Hindlimb muscle (tissue), 1 donor: ENCODE results near the gene TSPAN9. TPM values are rescaled to one million over a fixed set of nuclear protein-coding genes. Genes with fewer than 3 reads are reported as not detected.

Experiments
- DNase-seq: peaks from one replicate; pipeline ENCODE4 v3.0.0-alpha.2; 2013
- polyA plus RNA-seq: library from polyadenylated mRNA; unstranded; fragments of 120-200 nt; gene quantifications from one replicate; pipeline ENCODE4 v1.2.1, GENCODE V29; 2013; ENCODE audit not compliant: insufficient read length

TSPAN9 gene
- polyA plus RNA-seq, 1 donor, result 98.9 TPM

DNA sequence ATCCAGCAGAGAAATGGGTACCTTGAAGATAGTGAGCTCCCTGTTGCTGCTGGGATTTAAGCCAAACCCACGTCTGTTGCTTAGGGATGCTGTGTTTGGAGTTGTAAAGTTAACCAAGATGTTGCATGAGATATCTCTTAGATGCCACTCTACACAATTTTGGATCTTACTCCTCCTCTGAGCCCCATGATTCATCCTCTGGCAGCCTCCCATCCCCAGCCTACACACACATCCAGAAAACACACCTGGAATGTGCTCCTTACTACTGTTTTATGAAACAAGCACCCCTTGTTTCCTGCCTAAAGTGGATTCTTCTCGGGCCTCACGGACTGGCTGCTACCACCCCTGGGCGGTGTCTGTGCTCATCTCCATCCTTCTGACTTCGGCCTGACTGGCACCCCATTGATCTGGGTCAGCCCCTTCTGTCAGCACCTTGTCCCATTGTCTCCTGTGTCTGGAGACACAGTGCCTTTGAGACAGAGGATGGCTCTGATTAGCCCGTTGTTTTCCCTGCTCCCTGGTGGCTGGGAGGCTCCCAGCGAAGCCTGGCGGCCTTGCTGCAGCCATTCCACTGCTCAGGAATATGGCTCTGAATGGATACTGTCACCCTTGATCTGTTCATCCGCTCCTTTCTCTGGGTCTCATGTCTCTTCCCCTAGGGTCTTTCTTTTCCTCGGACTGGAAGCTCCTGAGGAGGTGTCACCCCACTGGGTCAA is 24.3 kb downstream of the TSPAN9 start:
- DNase-seq, result no peak

DNA sequence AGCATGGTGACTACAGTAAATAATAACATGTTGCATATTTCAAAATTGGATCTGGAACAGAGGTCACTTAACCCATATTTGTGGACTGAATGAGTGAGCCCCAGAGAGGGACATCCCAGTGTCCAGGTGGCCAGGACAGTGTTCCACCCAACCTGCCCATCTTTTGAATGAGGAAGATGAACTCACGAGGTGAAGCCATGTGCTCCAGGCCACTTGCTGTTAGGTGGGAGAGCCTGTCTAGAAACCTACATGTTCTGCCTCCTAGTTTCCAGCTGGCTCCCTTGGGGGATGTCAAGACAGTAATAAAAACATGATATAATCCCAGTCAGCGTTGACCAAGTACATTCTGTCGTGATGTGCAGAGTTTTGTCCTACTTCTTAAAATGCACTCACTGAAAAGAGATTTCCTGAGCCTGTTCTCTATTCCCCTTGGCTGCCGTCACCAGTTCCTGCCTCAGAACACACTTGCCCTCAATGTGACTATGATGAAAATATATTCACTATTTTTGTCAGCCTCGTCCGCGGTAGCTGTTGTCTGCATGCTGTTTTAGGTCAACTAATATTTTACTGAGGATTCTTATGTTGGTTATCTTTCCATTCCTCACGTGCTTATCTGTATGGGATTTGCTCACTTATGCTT is 25.7 kb downstream of the TSPAN9 start:
- no peak for DNase-seq

DNA sequence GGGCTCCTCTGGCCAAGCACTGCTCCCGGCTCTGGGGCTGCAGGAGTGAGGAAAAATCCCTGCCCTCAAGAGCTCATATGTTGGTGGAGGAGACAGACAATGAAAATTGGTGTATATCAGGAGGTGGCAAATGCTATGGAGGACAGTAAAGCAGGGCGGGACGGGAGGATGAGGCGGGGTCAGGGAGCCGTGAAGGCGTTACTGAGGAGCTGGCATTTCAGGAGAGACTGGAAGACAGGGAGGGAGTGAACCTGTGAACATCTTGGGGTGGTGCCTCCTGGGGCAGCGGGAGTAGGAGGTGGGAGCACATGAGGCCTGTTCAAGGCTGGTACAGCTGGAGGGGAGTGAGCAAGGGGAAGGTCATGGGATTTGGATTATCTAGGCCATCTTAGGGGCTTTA is 26.6 kb downstream of the TSPAN9 start:
- DNase-seq, result no peak

DNA sequence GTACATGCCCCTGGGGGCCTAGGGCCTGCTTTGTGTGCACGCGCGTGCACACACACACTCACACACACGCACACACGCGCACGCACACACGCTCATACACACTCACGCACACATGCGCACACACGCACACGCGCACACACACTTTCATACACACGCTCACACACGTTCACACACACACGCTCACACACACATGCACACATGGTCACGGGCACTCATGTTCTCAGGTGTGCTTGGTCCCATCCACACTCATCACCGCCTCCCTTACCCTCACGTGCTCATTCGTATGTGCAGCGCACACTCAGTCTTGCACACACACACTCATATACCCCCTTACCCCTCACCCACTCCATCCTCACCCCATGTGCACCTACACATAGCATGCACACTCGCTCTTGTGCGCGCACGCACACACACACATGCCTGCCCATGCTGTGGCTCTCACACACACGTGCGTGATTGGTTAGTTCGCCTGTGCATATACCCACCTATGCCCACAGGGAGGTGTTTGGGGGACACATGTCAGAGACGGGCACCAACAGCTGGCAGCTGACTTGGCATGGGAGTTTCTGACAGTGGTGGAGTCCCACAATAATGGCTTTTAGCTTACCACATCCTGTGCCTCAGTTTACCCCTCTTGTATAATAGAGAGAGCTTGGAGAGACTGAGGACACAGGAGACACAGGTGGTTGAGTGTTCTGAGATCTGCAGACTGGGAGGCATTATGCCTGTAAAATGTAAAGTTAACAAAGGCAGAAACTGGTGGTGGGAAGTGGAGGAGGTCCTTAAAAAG is 28.7 kb downstream of the TSPAN9 start:
- DNase-seq, result no peak

DNA sequence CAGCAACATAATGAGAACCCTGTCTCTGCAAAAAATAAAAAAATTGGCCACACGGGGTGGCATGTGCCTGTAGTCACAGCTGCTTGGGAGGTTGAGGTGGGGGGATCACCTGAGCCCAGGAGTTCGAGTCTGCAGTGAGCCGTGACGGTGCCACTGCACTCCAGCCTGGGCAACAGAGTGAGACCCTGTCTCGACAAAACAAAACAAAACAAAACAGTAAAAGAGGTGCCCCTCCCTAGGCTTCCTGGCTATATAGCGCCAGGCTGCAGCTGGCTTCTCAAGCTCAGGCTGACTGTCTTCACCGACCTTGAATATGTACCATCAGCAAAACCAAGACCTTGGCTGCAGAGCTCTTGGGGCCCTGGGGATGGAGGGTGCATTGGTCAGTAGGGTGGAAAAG is 29.4 kb downstream of the TSPAN9 start:
- DNase-seq, result no peak

DNA sequence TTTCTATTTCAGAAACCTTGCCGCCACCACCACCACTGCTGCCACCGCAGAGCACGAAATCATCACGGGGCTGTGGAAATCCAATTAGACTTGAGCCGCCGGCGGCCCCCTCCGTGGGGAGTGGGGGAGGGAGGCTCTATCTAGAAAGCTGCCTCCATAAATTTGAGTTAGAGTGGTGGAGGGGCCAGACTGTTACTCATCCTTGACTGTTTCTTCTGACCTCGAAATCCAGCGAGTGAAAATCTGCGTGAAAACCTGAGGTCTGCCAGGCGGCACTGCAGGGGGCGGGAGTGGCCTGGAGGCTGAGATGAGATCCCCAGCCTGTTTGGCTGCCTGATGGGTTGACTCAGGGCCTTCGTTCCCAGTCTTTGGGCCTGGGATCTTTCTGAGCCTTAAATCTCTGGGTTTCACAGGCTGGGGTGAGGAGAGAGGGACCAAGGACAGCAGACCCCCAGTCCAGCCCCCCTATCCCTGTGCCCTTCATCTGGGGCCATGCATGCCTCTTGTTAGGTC is 29.9 kb downstream of the TSPAN9 start:
- DNase-seq, result no peak

DNA sequence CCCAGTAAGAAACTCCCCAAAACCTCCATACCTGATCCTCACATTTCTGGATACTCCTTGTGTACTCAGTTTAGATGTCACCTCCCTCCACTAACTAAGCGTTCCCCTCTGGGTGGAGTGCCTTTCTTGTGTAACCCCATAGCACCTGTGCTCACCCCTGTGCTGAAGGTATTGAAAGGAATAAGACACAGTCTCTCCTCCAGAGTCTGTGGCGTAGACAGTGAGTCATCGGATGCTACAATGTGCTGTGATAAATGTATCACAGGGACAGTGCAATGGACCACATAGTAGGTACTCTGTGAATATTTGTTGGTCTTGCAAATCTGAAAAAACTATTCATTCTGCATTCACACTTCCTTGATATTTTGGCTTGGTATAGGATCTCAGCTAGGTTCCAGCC is 30.8 kb downstream of the TSPAN9 start:
- DNase-seq, result no peak

DNA sequence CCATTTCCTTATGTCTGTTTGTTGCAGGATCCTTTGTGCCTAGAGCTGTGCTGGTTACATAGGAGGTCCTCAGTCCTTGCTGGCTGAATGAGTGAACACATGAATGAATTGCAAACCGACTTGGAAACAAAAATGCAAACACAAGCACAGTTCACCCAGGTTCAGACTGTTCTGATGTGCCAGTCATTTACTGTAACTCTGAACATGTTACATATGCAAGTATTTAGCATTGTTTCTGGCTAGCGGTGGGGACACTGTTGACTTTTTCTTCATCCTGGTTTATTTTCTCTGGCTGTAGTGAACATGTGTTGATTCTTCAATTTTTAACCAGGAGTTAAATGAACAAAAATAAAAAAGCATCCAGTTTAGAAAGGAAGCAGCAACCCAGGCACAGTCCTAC is 33.4 kb downstream of the TSPAN9 start:
- no peak for DNase-seq

DNA sequence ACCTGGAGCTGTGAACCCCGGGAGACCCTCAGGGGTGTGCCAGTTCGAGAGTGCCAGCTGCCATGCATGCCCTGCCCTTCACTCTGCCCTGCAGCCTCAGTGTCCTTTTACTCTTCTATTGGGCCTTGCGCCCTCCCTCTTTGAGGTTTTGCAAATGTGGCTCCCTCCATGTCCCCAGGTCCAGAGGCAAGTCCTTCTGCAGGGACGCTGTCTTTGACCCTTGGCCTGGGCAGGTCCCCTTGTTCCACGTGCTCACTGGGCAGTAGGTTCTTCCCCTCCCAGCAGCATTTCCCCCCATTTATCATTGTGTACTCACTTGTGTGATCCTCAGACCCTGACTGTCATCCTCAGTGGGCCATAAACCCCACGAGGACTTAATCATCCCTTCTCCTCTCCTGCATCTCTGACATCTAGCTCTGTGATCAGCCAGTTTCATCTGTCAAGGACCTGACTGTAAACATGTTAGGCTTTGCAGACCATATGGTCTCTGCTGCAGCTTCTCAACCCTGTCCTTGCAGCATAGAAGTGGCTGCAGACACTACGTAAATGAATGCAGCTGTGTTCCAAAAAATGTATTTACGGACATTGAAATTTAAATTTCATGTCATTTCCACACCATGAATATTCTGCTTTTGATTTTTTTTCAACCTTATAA is 36.6 kb downstream of the TSPAN9 start:
- DNase-seq, result no peak

DNA sequence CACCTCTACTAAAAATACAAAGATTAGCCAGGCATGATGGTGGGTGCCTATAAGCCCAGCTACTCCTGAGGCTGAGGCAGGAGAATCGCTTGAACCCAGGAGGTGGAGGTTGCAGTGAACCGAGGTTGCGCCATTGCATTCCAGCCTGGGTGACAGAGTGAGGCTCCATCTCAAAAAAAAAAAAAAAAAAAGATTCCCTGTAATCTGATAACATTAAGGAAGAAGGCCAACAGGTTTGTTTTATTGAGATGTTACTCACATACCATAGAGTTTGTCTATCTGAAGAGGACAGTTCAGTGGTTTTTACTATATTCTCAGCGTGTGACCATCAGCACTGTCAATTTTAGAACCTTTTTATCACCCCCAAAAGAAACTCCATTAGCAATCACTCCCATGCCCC is 37.5 kb downstream of the TSPAN9 start:
- DNase-seq, result no peak

DNA sequence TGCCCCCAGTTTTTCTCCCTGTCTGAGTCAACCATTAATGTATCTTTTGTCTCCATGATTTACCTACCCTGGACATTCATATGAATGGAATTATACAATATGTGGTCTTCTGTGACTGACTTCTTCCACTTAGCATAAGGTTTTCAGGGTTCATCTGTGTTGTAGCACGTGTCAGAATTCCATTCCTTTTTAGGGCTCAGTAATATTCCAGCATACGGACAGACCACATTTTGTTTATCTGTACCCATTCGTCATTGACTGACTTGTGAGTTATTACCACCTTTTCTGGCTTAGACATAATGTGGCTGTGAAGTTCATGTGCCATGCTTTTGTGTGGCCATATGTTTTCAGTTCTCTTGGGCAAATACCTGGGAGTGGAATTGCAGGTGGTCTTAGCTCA is 37.9 kb downstream of the TSPAN9 start:
- no peak for DNase-seq

DNA sequence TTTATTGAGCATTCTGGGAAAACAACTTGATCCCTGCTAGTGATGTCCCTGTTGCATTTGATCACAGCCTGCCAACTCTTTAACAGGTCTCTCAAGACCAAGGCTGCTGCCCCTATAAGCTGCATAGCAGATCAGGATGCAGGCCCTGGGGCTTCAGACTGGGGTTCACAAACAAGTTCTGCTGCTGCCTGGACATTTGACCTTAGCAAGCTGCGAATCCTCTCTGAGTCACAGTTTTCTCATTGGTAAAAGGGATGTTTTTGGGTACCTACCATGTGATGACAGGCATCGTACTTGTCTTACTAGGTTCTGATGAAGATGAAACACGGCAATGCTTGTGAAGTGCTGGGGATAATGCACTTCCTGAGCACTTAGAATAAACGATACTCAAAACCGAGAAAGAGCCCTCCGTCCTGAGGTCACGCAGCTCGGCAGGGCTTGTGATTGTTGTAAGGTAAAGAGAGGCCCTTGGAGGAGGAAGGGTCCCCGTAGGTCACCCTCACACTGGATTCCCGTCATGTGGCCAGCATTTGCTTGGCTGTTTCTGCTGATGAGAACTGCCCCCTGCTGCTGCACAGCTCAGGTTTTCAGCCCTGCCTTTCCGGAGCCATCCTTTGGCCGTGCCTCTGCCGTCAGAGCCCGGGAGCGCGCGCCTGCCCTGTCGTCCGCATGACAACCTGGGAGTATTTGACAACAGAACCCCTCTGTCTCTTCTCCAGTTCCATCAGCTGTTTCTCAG is 39.1 kb downstream of the TSPAN9 start:
- no peak for DNase-seq

DNA sequence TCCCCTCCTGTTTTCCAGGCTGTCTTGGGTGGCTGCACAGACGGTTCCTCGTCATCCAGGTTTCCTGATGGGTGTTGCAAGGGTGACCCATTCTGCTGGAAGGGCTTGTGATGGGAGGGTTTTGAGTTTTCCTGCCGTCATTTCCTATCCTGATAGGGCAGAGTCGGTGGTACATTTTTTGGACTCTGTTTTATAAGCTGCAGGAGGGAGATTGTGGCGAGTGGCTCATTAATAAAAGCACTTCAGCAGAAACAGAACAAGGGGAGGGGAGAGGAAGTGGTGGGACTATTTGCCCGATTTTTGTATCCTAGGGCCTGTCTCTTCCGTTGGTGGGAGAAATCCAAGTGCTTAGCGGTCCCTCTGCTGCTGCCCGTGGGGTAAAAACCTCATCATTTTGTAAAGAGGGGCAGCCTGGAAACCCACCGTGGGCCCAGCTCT is 40.0 kb downstream of the TSPAN9 start:
- no peak for DNase-seq

DNA sequence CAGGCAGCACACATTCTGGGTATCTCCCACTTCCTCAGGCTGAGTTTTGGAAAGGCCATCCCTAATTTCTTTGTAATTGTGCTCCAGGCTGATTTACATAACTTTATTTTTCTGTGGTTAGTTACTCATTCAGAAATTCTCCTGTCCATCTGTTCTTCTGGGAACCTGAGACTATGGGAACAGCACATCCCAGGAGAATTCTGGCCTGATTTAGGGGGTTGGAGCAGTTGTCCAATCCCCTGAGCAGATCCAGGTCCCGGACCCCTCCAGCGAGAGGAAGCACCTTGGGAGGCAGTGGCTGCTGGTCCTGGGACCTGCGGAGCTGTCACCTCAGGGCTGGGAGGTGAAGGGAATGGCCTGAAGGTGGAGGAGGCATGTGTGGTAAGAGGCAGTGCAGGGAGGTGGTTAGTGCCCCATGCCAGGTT is 40.4 kb downstream of the TSPAN9 start:
- no peak for DNase-seq

DNA sequence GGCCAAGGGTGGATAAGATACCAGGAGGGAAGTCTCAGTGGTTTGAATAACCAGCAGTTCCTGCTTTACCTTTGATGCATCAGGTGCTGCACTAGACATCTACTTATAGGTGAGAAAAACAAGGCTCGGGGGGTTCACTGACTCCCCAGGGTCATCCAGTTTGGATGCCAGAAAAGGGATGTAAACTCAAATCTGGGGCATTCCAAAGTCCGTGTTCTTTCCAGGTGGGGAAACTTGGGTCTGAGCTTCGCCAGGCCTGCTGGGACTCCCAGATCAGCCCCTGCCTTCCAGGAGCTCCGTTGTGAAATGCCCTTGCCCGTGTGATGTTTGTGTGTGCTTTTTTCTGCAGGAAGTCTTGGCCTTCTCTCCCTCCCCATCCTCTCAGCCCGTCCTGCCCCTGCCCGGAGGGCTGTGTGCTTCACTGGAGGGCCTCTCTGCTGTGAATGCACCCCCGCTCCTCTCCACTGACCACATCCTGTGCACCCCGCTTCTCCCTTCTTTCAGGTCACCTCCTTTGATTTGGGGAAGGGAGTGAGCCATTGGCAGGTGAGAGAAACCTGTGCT is 42.1 kb downstream of the TSPAN9 start:
- no peak for DNase-seq

DNA sequence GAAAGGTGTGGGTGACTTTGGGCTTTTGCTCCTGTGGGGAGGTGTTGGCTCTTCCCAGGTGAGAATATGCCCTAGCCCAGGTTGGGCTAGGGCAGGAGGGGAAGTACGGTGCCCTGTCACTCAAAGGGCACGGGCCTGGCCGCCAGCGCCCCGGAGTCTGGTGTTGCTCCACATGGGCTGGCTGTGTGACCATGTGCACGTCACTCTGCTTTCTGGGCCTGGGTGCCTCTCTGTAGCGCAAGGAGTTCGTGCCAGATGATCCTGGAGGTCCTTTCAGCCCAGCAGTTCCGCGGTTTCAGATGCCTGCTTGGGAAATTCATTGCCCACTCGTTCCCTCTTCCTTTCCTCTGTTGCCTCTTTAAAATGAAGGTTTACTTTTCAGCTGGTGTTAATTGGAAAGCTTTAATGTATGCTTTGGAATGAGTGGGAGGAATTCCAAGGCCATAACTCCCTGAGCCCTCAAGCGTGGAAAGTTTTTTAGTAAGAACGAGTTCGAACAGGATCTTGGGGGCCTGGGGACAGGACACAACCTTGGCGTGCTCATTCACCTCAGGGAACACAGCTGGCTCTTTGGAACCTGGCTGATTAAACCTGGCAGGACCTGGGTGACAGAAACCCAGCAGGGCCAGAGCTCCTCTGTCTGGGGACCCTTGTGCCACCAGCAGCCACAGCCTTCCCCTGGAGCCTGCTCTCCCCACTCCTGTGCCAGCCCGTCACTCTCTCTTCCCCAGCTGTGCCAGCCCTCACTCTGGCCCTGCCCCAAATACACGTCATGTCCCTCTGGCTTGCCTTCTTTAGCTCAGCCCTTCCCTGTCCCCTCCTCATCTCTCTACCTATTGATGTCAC is 42.8 kb downstream of the TSPAN9 start:
- no peak for DNase-seq

DNA sequence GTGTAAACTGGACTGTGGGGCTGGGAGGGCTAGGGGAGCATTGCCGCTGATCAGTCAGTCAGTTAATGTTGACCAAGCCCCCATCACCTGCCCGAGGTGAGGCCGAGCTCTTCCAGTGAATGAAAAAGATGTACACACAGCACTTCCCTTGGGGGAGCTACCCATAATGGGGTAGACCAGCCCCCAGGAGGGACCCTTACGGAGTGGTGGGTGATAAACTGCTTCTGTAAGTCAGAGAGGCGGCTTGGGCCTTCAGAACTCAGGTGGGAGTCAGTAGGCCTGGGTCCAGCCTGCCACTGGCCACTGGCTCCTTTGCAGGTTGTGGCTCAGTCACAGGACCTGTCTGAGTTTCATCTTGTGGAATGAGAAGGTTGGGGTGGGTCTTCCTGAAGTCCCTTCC is 43.5 kb downstream of the TSPAN9 start:
- DNase-seq, result no peak

DNA sequence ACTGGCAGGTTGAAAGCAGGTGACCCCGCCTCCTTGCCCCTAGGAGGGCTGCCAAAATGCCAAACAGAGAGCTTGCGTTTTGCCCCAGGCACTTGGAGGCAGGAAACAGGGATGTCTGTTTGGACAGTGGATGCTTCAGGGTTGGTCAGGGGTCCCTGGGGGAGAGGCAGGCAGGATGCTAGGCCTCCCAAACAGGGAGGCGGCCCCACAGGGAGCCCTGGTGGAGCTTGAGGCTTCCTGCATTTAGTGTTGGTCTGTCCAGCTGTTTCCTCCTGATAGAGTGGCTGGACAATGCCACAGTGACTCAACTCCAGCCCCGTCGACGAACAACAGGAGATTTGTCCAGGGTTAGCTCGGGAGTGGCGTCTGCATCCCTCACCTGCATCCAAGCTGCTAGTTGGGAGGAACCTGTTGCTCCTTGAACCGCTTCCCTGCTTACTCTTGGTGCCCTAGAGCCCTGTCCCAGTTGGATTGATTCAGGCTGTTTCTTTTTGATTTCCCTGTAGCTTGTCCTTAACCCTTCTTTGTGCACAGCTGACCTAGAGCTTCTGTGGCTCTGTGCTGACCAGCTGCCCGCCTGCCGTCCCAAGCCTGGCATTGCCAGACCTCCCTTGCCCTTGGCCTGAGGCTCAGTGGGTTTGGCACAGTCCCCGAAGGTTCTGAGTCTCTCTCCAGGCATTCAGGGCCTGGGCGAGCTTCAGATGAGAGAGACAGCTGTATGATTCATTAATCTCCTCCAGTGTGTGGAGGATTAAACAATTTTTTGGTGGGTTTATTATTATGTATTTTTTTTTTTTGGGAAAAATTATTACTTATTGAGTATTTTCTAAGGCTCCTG is 45.9 kb downstream of the TSPAN9 start:
- DNase-seq, result no peak

DNA sequence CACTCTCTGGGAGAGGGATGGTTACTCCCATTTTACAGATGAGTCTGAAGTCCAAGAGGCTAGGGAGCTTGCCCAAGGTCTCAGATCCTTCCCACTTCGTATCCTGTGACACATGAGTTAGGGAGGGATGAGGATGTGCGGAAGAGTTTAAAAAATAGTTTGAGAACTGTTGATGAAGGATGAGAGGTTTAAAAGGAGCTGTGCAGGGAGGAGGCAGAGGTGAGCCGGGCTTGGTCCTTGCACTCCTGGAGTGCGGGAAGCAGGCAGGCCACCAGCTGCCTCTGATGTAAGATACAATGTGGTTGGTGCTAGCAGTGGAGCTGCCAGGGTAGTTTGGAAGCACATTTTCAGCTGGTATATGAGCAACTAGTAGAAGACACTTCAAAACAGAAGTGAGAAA is 46.5 kb downstream of the TSPAN9 start:
- no peak for DNase-seq

DNA sequence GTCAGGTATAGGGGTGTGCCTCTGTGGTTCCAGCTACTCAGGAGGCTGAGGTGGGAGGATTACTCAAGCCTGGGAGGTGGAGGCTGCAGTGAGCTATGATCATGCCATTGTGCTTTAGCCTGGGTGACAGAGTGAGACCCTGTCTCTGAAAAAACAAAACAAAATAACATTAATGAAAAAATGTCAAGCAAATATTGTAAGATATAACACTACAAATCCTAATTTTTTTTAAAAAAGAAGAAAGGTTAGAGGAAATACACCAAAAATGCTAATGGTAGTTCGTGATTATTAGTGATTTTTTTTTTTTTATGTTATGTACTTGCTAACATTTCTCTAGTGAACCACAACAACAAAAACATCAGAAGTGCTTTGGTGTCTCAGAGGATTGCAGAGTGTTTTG is 47.7 kb downstream of the TSPAN9 start:
- DNase-seq, result no peak
